Vagina (tissue), 2 donors: ENCODE data around the gene CYP3A5. TPM values are rescaled to one million over a fixed set of nuclear protein-coding genes. Genes with fewer than 3 reads are reported as not detected.
"Not testable (repeated sequence)": the region's sequence is repeated elsewhere in the genome, so short reads cannot be mapped to it uniquely, and the experiment has no call there.

Experiments used
- DNase-seq, 2 donors: peaks; one replicate each; pipeline ENCODE4 v3.0.0-alpha.2; 2017; ENCODE audit errors: extremely low spot score in 2 of 2
- H3K27ac ChIP-seq: fragments of 200-600 bp; sonication (generic); one replicate; pipeline ENCODE4 v1.5.1; 2019
- H3K27me3 ChIP-seq: fragments of 200-600 bp; sonication (generic); one replicate; pipeline ENCODE4 v1.5.1; 2019
- H3K36me3 ChIP-seq, 2 donors: fragments of 200-600 bp; sonication (generic); one replicate each; pipeline ENCODE4 v1.5.1; 2017 to 2019
- H3K4me1 ChIP-seq: fragments of 200-600 bp; sonication (generic); one replicate; pipeline ENCODE4 v1.5.1; 2019
- H3K4me3 ChIP-seq, 2 donors: fragments of 200-600 bp; sonication (generic); 1 replicate in 1 of 2; 2 replicates in 1 of 2; pipeline ENCODE4 v1.5.1; 2016 to 2019
- H3K9me3 ChIP-seq: fragments of 200-600 bp; sonication (generic); one replicate; pipeline ENCODE4 v1.5.1; 2019
- CTCF ChIP-seq, 3 experiments: fragments of 450-650 bp in 2 of 3; fragments of 200-600 bp in 1 of 3; sonication (generic) in 1 of 3; IDR thresholded peaks; one replicate each; pipeline ENCODE4 v1.5.1; 2017 to 2019; ENCODE audit warnings: antibody characterized with exemption in 3 of 3, mild to moderate bottlenecking in 2 of 3, moderate library complexity in 2 of 3
- POLR2A ChIP-seq, 2 donors: fragments of 450-650 bp; IDR thresholded peaks; one replicate each; pipeline ENCODE4 v1.6.1; 2017; ENCODE audit warnings: antibody characterized with exemption in 2 of 2, mild to moderate bottlenecking in 2 of 2, moderate library complexity in 2 of 2
- POLR2AphosphoS5 ChIP-seq, 2 donors: sonication (generic); formaldehyde crosslinking; IDR thresholded peaks; one replicate each; pipeline ENCODE4 v1.9.0; 2017; ENCODE audit warnings: antibody characterized with exemption in 2 of 2, mild to moderate bottlenecking in 2 of 2, low read depth in 1 of 2; ENCODE audit not compliant: insufficient read depth in 1 of 2
- intact Hi-C: fragments of 100-400 bp; cut with DNase I; formaldehyde crosslinking; loops from one replicate; pipeline ENCODE4 v1.15.1; 2023
- total RNA-seq: library from RNA; depleted of rRNA; stranded (reverse); fragments of >200 nt; gene quantifications from one replicate; pipeline ENCODE4 v1.2.3, GENCODE V29; 2016

Gene CYP3A5
- total RNA-seq, 1 donor from 2014 or later = 80.3 TPM

DNA sequence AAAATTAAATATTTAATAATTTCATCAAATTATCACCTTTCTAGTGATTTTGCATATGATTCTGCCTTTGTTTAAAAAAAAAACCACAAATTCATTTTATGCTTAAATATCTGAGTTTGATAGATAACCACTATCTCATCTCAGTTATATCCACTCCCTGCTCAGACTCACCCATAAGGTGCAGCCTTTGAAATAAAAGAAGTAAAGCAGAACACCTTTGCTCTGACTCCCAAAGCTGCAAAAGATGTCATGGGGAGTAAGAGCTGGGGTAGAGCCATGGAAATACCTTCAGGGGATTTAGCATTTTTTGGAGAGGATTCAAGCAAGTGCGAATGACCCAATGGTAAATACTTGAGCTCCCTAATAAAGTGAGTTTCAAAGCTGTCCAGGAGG is 15.1 kb upstream of the CYP3A5 start:
- Histone ChIP-seq H3K4me3 (no peak overlapping the region), H3K4me1 (peaks cover 12% of the 10 kb centered on the region), H3K36me3 (no peaks in the 10 kb centered on the region), H3K27ac (no peak overlapping the region), H3K9me3 (no peaks in the 10 kb centered on the region), H3K27me3 (no peaks in the 10 kb centered on the region)
- no peak for TF ChIP-seq POLR2AphosphoS5 (IDR thresholded peaks at IDR 0.05; ENCODE audit: insufficient read depth in 1 of 2, low read depth in 1 of 2)
- TF ChIP-seq CTCF (IDR thresholded peaks at IDR 0.05) = no peak
- TF ChIP-seq POLR2A (IDR thresholded peaks at IDR 0.05) = no peak
- no peak for DNase-seq
- intact Hi-C loops = no loop called here

GRCh38 chr7:99694201-99694911 is 14.6 kb upstream of the CYP3A5 start:
- peaks cover 9% of the 10 kb centered on the region for H3K4me1 ChIP-seq
- no peak for DNase-seq
- no peaks in the 10 kb centered on the region for H3K27me3 ChIP-seq
- H3K9me3 ChIP-seq = no peaks in the 10 kb centered on the region
- TF ChIP-seq POLR2AphosphoS5 (IDR thresholded peaks at IDR 0.05; ENCODE audit: insufficient read depth in 1 of 2, low read depth in 1 of 2) (no peak), CTCF (IDR thresholded peaks at IDR 0.05) (no peak), POLR2A (IDR thresholded peaks at IDR 0.05) (no peak)
- intact Hi-C loops = no loop called here
- no peak overlapping the region for H3K27ac ChIP-seq
- no peak overlapping the region for H3K4me3 ChIP-seq
- no peaks in the 10 kb centered on the region for H3K36me3 ChIP-seq

- Histone ChIP-seq H3K27ac (no peak overlapping the region), H3K36me3 (no peaks in the 10 kb centered on the region), H3K9me3 (no peaks in the 10 kb centered on the region), H3K4me1 (peaks cover 9% of the 10 kb centered on the region), H3K4me3 (no peak overlapping the region), H3K27me3 (no peaks in the 10 kb centered on the region)
- TF ChIP-seq CTCF (IDR thresholded peaks at IDR 0.05) (no peak), POLR2A (IDR thresholded peaks at IDR 0.05) (no peak), POLR2AphosphoS5 (IDR thresholded peaks at IDR 0.05; ENCODE audit: insufficient read depth in 1 of 2, low read depth in 1 of 2) (no peak)
- intact Hi-C loops = no loop called here
- no peak for DNase-seq
Observed at GRCh38 chr7:99693427-99694200, 13.8 kb upstream of the CYP3A5 start.

DNA sequence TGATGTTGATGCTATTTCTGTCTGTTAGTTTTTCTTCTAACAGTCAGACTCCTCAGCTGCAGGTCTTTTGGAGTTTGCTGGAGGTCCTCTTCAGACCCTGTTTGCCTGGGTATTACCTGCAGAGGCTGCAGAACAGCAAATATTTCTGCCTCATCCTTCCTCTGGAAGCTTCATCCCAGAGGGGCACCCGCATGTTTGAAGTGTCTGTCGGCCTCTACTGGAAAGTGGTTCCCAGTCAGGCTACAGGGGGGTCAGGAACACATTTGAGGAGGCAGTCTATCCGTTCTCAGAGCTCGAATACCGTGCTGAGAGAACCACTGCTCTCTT is 13.3 kb upstream of the CYP3A5 start:
- intact Hi-C loops = no loop called here
- peaks cover 6% of the 10 kb centered on the region for H3K4me1 ChIP-seq
- TF ChIP-seq POLR2AphosphoS5 (IDR thresholded peaks at IDR 0.05; ENCODE audit: insufficient read depth in 1 of 2, low read depth in 1 of 2) (no peak), CTCF (IDR thresholded peaks at IDR 0.05) (no peak), POLR2A (IDR thresholded peaks at IDR 0.05) (no peak)
- no peak overlapping the region for H3K27ac ChIP-seq
- H3K4me3 ChIP-seq = no peak overlapping the region
- no peaks in the 10 kb centered on the region for H3K36me3 ChIP-seq
- no peaks in the 10 kb centered on the region for H3K27me3 ChIP-seq
- H3K9me3 ChIP-seq = no peaks in the 10 kb centered on the region
- no peak for DNase-seq

- H3K4me1 ChIP-seq, intact Hi-C loops, H3K27me3 ChIP-seq, H3K9me3 ChIP-seq, H3K4me3 ChIP-seq, H3K36me3 ChIP-seq, H3K27ac ChIP-seq, DNase-seq: not testable (repeated sequence)
Observed at GRCh38 chr7:99692563-99692962, 12.8 kb upstream of the CYP3A5 start.

GRCh38 chr7:99691658-99692057 is 11.9 kb upstream of the CYP3A5 start:
- H3K27me3 ChIP-seq, H3K27ac ChIP-seq, H3K36me3 ChIP-seq, H3K9me3 ChIP-seq, DNase-seq, H3K4me3 ChIP-seq, intact Hi-C loops, H3K4me1 ChIP-seq: not testable (repeated sequence)

DNA sequence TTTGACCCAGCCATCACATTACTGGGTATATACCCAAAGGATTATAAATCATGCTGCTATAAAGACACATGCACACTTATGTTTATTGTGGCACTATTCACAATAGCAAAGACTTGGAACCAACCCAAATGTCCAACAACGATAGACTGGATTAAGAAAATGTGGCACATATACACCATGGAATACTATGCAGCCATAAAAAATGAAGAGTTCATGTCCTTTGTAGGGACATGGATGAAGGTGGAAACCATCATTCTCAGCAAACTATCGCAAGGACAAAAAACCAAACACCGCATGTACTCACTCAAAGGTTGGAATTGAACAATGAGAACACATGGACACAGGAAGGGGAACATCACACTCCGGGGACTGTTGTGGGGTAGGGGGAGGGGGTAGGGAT is 11.1 kb upstream of the CYP3A5 start:
- H3K4me3 ChIP-seq, H3K9me3 ChIP-seq, H3K4me1 ChIP-seq, H3K27me3 ChIP-seq, intact Hi-C loops, H3K27ac ChIP-seq, DNase-seq, H3K36me3 ChIP-seq: not testable (repeated sequence)

DNA sequence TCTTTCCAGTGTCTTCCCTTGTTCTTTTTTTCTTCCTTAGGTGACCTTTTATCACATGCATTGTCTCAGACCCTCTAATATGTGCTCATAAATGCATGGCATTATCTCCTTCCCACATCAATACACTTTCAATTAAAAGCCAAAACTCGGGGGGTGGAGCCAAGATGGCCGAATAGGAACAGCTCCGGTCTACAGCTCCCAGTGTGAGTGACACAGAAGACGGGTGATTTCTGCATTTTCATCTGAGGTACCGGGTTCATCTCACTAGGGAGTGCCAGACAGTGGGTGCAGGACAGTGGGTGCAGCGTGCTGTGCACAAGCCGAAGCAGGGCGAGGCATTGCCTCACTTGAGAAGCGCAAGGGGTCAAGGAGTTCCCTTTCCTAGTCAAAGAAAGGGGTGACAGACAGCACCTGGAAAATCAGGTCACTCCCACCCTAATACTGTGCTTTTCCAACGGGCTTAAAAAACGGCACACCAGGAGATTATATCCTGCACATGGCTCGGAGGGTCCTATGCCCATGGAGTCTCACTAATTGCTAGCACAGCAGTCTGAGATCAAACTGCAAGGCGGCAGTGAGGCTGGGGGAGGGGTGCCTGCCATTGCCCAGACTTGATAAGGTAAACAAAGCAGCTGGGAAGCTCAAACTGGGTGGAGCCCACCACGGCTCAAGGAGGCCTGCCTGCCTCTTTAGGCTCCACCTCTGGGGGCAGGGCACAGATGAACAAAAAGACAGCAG is 6.2 kb upstream of the CYP3A5 start:
- H3K27me3 ChIP-seq, DNase-seq, intact Hi-C loops, H3K36me3 ChIP-seq, H3K4me1 ChIP-seq, H3K27ac ChIP-seq, H3K9me3 ChIP-seq, H3K4me3 ChIP-seq: not testable (repeated sequence)
